GM21515 (cell line): ENCODE data around the gene AGAP1.

Experiments used
- ATAC-seq: cut with Tn5 transposase; IDR thresholded peaks from one replicate; pipeline ENCODE4 v1.9.1; 2021; ENCODE audit not compliant: unreplicated experiment

The AGAP1 gene

GRCh38 chr2:235546436-235546835, 52.6 kb downstream of the AGAP1 start:
- ATAC-seq: no peak

GRCh38 chr2:235549735-235550377, 56.0 kb downstream of the AGAP1 start:
- ATAC-seq: no peak

GRCh38 chr2:235550378-235550760, 56.5 kb downstream of the AGAP1 start:
- no peak for ATAC-seq

GRCh38 chr2:235550946-235551345, 57.1 kb downstream of the AGAP1 start:
- no peak for ATAC-seq

- ATAC-seq: no peak
These were observed 58.1 kb downstream of the AGAP1 start for GRCh38 chr2:235551965-235552364.

GRCh38 chr2:235552671-235553070, 58.8 kb downstream of the AGAP1 start:
- no peak for ATAC-seq

- ATAC-seq: no peak
These were observed 59.4 kb downstream of the AGAP1 start for GRCh38 chr2:235553291-235553690.

GRCh38 chr2:235553696-235554100, 59.9 kb downstream of the AGAP1 start:
- ATAC-seq: no peak

- no peak for ATAC-seq
These were observed 60.5 kb downstream of the AGAP1 start for GRCh38 chr2:235554385-235554784.

- ATAC-seq: no peak
These were observed 61.1 kb downstream of the AGAP1 start for GRCh38 chr2:235554936-235555335.

- ATAC-seq: no peak
These were observed 61.5 kb downstream of the AGAP1 start for GRCh38 chr2:235555371-235555770.

- no peak for ATAC-seq
These were observed 62.2 kb downstream of the AGAP1 start for GRCh38 chr2:235556086-235556485.

- no peak for ATAC-seq
These were observed 63.1 kb downstream of the AGAP1 start for GRCh38 chr2:235556901-235557300.

GRCh38 chr2:235557903-235558302, 64.1 kb downstream of the AGAP1 start:
- no peak for ATAC-seq

- ATAC-seq: no peak
These were observed 64.7 kb downstream of the AGAP1 start for GRCh38 chr2:235558572-235558971.

- no peak for ATAC-seq
These were observed 66.5 kb downstream of the AGAP1 start for GRCh38 chr2:235560345-235560744.

GRCh38 chr2:235561450-235561849, 67.6 kb downstream of the AGAP1 start:
- ATAC-seq: no peak

- no peak for ATAC-seq
These were observed 68.4 kb downstream of the AGAP1 start for GRCh38 chr2:235562065-235562747.

GRCh38 chr2:235563056-235563910, 69.4 kb downstream of the AGAP1 start:
- ATAC-seq: no peak

- ATAC-seq: no peak
These were observed 70.2 kb downstream of the AGAP1 start for GRCh38 chr2:235564066-235564465.

GRCh38 chr2:235564884-235565530, 71.2 kb downstream of the AGAP1 start:
- no peak for ATAC-seq
